SK-N-SH treated with all-trans-retinoic acid at 6 μM for 48 hours (cell line): ENCODE measurements around the gene CTRB2.

ENCODE experiments used
- CREB5 ChIP-seq: fragments of 250-450 bp; sonication (Bioruptor Pico); IDR thresholded peaks from 2 replicates; pipeline ENCODE4 v1.5.1; 2020; ENCODE audit warnings: low read depth, mild to moderate bottlenecking, moderate library complexity
- GLIS3 ChIP-seq: fragments of 250-450 bp; sonication (Bioruptor Pico); IDR thresholded peaks from 2 replicates; pipeline ENCODE4 v1.5.0; 2020; ENCODE audit warnings: mild to moderate bottlenecking, moderate library complexity
- TOX ChIP-seq: fragments of 250-450 bp; sonication (Bioruptor Pico); IDR thresholded peaks from 2 replicates; pipeline ENCODE4 v1.8.0; 2021; ENCODE audit warnings: mild to moderate bottlenecking, moderate library complexity, borderline replicate concordance
- ZFP30 ChIP-seq: fragments of 450-650 bp; formaldehyde crosslinking; IDR thresholded peaks from 2 replicates; pipeline ENCODE4 v1.5.0; 2022; ENCODE audit warnings: mild to moderate bottlenecking, moderate library complexity
- ZNF8 ChIP-seq: fragments of 450-650 bp; formaldehyde crosslinking; IDR thresholded peaks from 2 replicates; pipeline ENCODE4 v1.5.0; 2020; ENCODE audit warnings: mild to moderate bottlenecking, moderate library complexity
- TF ChIP-seq, protein P1 (sequence below): fragments of 250-450 bp; sonication (Bioruptor Pico); IDR thresholded peaks from 2 replicates; pipeline ENCODE4 v1.8.0; 2020; ENCODE audit warnings: mild to moderate bottlenecking, moderate library complexity, borderline replicate concordance

DNA sequence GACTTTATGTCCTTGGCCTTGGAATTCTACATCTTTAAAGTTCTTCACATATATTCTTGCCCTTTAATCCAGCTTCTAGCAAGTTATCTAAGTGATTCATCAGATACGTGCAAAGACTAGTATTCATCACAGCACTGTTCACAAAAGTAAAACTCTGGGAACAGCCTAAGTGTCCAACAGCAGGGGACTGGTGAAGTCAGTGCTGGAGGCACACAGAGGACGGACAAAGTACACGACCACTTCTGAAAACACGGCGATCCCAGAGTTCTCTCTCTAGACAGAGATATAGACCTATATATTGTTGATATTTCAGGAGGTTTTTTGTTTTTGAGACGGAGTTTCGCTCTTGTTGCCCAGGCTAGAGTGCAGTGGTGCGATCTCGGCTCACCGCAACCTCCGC lies 24.6 kb upstream of the CTRB2 start:
- TF ChIP-seq, protein P1, sequence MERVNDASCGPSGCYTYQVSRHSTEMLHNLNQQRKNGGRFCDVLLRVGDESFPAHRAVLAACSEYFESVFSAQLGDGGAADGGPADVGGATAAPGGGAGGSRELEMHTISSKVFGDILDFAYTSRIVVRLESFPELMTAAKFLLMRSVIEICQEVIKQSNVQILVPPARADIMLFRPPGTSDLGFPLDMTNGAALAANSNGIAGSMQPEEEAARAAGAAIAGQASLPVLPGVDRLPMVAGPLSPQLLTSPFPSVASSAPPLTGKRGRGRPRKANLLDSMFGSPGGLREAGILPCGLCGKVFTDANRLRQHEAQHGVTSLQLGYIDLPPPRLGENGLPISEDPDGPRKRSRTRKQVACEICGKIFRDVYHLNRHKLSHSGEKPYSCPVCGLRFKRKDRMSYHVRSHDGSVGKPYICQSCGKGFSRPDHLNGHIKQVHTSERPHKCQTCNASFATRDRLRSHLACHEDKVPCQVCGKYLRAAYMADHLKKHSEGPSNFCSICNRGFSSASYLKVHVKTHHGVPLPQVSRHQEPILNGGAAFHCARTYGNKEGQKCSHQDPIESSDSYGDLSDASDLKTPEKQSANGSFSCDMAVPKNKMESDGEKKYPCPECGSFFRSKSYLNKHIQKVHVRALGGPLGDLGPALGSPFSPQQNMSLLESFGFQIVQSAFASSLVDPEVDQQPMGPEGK (CRISPR knock-in tag), result no peak
- TF ChIP-seq GLIS3 (CRISPR knock-in tag) (no peak), CREB5 (no peak), TOX (no peak), ZNF8 (CRISPR knock-in tag) (no peak), ZFP30 (no peak)
